Epithelial cell of proximal tubule (primary cell): ENCODE results near the gene FAM177A1. TPM values are rescaled to one million over a fixed set of nuclear protein-coding genes. Genes with fewer than 3 reads are reported as not detected.

Experiments
- DNase-seq: peaks from one replicate; pipeline ENCODE4 v3.0.0-alpha.2; 2011; ENCODE audit warnings: low read depth
- H3K4me3 ChIP-seq: 2 replicates; pipeline ENCODE4 v1.5.1; 2011; ENCODE audit warnings: low read depth, mild to moderate bottlenecking, low read length
- total RNA-seq: library from RNA; depleted of rRNA; stranded (reverse); fragments of >200 nt; gene quantifications from 2 replicates; pipeline ENCODE4 v1.2.3, GENCODE V29; 2015
- TF ChIP-seq, protein P1 (sequence below): conservative IDR thresholded peaks from 2 replicates; pipeline ENCODE4 v1.5.1; 2012; ENCODE audit warnings: low read depth, mild to moderate bottlenecking, low read length

FAM177A1 gene
- 35.9 and 50.5 TPM in 2 replicates for total RNA-seq

DNA sequence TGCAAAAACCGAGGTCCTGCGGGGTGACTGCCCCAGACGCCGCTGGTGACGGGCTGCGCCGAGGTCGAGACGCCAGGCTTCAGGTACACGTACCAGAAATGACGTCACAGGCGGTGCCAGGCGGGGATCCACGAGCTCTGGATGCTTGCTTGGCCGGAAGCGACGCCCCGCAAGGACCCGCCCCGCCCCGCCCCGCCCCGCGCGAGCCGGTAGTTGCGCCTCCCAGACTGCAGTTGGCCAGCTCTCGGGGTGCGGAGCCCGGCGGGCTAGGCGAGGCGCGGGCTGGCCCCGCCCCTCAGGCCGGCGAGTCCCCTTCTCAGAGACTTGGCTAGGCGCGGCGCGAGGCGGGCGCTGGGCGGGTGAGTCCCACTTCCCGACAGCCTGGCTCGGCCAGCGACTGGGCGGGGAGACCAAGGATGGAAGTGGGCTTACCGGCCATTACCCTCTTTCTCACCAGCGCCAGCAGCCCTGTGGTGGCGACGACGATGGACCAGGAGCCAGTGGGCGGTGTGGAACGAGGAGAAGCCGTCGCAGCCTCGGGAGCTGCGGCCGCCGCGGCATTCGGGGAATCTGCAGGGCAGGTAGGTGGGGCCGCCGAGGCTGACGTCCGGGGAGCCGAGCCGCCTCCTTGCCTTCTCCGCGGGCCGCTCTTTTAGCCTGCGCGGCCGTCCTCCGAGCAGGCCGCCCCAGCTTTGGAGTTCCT, at the start of gene FAM177A1:
Gene FAM177A1 (plus strand): TSS at position 225 of the 703 bp plus-strand sequence. CDS start 192 bp downstream, at position 417.
- TF ChIP-seq, protein P1, sequence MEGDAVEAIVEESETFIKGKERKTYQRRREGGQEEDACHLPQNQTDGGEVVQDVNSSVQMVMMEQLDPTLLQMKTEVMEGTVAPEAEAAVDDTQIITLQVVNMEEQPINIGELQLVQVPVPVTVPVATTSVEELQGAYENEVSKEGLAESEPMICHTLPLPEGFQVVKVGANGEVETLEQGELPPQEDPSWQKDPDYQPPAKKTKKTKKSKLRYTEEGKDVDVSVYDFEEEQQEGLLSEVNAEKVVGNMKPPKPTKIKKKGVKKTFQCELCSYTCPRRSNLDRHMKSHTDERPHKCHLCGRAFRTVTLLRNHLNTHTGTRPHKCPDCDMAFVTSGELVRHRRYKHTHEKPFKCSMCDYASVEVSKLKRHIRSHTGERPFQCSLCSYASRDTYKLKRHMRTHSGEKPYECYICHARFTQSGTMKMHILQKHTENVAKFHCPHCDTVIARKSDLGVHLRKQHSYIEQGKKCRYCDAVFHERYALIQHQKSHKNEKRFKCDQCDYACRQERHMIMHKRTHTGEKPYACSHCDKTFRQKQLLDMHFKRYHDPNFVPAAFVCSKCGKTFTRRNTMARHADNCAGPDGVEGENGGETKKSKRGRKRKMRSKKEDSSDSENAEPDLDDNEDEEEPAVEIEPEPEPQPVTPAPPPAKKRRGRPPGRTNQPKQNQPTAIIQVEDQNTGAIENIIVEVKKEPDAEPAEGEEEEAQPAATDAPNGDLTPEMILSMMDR, result no peak

GRCh38 chr14:34997762-34998161, 48.3 kb upstream of the FAM177A1 start:
- TF ChIP-seq, protein P1, result no peak
- H3K4me3 ChIP-seq, result no peak overlapping the region
- DNase-seq, result no peak

More for the DNA sequence above, at the start of gene FAM177A1:
- DNase-seq, result peak; percentile 58
- H3K4me3 ChIP-seq, result peak within 1 kb of the TSS; percentile 99

GRCh38 chr14:34999500-34999899, 46.6 kb upstream of the FAM177A1 start:
- TF ChIP-seq, protein P1, result no peak
- H3K4me3 ChIP-seq, result no peak overlapping the region
- DNase-seq, result no peak

GRCh38 chr14:35001621-35002020, 44.5 kb upstream of the FAM177A1 start:
- TF ChIP-seq, protein P1, result no peak
- DNase-seq, result no peak
- no peak overlapping the region for H3K4me3 ChIP-seq

GRCh38 chr14:35004839-35005238, 41.2 kb upstream of the FAM177A1 start:
- DNase-seq, result no peak
- TF ChIP-seq, protein P1, result no peak
- H3K4me3 ChIP-seq, result no peak overlapping the region

DNA sequence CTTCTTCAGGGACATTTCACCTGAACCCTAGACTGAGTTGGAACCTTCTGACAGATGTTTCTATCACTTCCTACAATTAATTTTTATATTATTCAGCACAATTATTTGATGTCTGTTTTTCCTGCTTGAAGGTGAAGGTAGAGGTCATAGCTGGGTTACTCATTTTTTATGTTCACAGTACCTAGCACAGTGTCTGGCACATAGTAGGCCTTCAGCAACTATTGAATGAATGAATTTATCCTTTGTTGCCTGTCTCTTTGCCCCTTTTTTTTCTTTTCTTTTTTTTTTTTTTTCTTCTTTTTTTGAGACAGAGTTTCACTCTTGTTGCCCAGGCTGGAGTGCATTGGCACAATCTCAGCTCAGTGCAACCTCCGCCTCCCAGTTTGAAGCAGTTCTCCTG, 29.5 kb upstream of the FAM177A1 start:
- DNase-seq, result no peak
- TF ChIP-seq, protein P1, result no peak
- H3K4me3 ChIP-seq, result no peak overlapping the region

DNA sequence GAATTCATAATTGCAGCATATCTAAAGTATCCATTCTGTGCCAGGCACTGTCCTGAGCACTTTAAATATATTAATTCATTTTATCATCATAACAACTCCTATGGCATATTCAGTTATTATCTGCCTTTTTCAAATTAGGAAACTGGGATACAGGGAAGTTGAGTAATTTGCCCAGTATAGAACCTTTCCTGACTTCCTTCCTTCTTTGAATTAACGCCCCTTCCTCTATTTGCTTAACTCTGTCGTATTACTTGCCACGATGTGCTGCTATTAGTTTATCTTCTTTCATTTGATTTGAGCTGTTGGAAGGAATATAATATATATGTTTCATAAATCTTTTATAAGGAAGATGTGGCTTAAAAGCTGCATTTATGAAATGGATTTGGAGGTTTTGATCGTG, 25.4 kb upstream of the FAM177A1 start:
- DNase-seq, result no peak
- TF ChIP-seq, protein P1, result no peak
- H3K4me3 ChIP-seq, result no peak overlapping the region
